M059J (cell line): ENCODE results near the gene TROAP. TPM values are rescaled to one million over a fixed set of nuclear protein-coding genes. Genes with fewer than 3 reads are reported as not detected.
"Not testable (repeated sequence)": the region's sequence is repeated elsewhere in the genome, so short reads cannot be mapped to it uniquely, and the experiment has no call there.

Experiments
- DNase-seq: peaks from one replicate; pipeline ENCODE4 v3.0.0-alpha.2; 2012; ENCODE audit warnings: low read depth
- total RNA-seq: library from RNA; depleted of rRNA; stranded (reverse); fragments of >200 nt; shearing (Covaris generic); gene quantifications from 2 replicates; pipeline ENCODE4 v1.2.3, GENCODE V29; 2014

Gene TROAP
- total RNA-seq, 1 experiment from 2014 or later, result 31.3 TPM

- no peak for DNase-seq
Observed at GRCh38 chr12:49328816-49329215, 5.8 kb downstream of the TROAP start.

DNA sequence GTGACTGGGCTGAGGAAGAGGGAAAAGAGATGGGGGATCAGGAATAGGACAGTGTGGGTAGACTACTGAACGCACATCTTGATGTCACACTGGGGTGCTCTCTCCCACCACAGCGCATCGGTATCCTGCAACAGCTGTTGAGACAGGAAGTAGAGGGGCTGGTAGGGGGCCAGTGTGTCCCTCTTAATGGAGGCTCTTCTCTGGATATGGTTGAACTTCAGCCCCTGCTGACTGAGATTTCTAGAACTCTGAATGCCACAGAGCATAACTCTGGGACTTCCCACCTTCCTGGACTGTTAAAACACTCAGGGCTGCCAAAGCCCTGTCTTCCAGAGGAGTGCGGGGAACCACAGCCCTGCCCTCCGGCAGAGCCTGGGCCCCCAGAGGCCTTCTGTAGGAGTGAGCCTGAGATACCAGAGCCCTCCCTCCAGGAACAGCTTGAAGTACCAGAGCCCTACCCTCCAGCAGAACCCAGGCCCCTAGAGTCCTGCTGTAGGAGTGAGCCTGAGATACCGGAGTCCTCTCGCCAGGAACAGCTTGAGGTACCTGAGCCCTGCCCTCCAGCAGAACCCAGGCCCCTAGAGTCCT, 7.1 kb downstream of the TROAP start:
- DNase-seq, result no peak

GRCh38 chr12:49330631-49331379, 7.8 kb downstream of the TROAP start:
- no peak for DNase-seq

DNA sequence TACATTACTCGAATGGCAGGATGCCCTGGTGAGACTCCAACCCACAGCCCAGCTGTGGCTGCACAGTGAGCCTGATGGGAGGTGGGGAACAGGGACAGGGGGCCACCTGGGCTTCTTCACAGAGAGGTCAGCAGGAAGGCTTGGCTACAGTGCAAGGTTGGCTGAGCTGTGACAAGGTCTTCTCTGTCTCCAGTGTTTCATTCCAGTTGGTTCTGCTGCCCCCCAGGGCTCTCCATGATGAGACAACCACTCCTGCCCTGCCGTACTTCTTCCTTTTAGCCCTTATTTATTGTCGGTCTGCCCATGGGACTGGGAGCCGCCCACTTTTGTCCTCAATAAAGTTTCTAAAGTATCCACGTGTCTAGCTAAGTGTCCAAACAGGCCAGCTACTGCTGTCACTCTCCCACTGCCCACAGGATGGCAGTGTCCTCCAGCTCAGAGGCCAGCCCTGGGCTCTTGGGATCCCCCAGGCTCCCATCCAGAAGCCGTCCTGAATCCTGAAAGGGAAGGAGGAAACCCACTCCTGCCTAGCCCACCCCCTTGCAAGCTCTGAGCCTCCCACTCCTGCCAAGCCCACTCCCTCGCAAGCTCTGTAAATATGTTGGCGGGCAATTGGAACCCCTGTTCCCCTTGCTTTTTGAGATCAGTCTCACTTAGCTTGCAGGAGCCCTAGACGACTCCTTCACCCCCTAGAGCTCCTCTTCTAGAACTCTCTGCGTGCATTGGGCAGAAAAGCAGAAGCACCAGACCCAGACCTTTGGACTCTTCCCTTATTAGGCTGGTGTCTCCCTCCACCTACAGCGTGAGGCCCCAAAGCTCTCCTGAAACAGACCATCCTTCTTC, 8.5 kb downstream of the TROAP start:
- DNase-seq, result peak; percentile 62

DNA sequence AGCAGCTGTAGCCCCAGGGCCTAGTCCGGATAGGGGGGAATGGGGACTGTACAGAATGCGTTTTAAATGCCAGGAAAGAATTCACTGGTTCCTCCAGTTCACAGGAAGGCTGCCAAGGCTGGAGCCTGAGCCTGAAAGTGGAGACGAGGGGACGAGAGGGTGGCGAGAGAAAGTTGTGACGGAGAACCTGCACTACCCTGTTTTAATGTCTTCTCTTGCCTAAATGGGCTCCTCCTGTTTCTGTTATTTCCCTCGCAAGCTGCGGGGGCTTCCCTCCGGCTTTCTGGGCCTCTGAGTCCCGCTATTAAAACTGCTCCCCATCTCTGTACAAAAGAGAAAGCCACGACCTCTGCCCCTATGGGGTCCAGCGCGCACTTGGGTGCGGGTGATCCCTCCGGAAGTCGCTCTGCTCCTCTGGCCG, 9.4 kb downstream of the TROAP start:
- DNase-seq, result no peak

GRCh38 chr12:49332891-49333371, 9.9 kb downstream of the TROAP start:
- no peak for DNase-seq

DNA sequence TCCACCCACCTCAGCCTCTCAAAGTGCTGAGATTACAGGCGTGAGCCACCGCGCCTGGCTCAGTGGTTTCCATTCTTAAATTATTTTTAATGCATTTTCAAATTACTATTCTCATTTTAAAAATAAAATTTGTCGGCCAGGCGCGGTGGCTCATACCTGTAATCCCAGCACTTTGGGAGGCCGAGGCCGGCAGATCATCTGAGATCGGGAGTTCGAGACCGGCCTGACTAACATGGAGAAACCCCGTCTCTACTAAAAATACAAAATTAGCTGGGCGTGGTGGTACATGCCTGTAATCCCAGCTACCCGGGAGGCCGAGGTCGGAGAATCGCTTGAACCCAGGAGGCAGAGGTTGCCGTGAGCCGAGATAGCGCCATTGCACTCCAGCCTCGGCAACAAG, 10.7 kb downstream of the TROAP start:
- DNase-seq, result not testable (repeated sequence)

GRCh38 chr12:49334226-49334625, 11.2 kb downstream of the TROAP start:
- DNase-seq, result no peak

DNA sequence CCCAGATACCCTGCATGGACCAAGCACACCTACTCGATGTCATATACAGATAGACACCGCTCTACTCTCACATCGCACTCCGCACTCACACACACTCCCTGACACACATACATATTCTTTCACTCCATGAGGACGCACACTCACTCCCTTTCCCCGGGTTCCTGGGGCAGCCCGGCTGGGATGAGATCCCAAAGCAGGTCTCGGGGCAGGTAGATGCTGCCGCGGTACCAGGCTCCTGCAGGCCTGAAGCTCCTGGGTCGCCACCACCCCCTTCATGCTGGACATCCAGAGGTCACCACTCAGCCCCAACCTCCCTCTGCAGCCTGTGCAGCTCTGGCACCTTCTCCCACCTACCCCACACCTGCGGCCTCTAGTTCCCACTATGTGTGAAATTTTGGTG, 11.6 kb downstream of the TROAP start:
- DNase-seq, result no peak

DNA sequence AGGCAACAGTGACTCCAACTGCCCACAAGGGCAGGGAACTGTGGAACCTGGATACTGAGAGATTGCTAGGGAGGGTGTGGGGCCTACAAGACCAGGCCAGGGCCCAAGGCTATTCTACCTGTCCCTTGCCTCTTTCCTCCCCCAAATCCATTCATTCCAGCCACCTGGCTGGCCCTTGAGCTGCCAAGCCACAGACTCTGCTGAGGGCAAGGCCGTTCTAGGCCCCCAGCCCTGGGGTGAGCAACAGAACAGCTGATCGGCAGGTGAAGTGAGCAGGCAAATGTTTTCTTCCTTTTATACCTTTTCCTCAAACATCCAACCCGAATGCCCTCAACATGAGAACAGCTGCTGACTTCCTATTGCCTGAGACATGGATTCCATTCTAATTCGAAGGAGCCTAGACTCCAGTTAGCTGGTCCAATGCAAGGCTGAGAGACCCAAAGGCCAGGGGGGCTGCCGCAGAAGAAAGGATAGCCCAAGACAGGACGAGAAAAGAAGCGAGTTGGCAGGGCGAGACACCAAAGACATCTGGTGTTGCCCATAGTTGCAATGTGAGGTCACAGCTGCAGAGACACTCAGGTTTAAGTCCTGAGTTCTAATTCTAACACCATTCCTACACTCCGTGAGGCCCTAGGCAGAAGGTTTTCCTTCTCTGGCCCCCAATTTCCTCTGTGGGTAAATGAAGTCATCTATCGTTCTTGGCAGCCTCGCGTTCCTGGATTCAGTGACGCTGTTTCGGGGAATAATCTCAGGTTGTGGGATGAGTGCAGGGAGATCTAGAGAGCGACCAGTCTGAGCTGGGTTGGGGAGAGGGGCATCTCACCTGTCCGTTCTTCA, 12.3 kb downstream of the TROAP start:
- no peak for DNase-seq

- no peak for DNase-seq
Observed at GRCh38 chr12:49335955-49336644, 13.0 kb downstream of the TROAP start.

DNA sequence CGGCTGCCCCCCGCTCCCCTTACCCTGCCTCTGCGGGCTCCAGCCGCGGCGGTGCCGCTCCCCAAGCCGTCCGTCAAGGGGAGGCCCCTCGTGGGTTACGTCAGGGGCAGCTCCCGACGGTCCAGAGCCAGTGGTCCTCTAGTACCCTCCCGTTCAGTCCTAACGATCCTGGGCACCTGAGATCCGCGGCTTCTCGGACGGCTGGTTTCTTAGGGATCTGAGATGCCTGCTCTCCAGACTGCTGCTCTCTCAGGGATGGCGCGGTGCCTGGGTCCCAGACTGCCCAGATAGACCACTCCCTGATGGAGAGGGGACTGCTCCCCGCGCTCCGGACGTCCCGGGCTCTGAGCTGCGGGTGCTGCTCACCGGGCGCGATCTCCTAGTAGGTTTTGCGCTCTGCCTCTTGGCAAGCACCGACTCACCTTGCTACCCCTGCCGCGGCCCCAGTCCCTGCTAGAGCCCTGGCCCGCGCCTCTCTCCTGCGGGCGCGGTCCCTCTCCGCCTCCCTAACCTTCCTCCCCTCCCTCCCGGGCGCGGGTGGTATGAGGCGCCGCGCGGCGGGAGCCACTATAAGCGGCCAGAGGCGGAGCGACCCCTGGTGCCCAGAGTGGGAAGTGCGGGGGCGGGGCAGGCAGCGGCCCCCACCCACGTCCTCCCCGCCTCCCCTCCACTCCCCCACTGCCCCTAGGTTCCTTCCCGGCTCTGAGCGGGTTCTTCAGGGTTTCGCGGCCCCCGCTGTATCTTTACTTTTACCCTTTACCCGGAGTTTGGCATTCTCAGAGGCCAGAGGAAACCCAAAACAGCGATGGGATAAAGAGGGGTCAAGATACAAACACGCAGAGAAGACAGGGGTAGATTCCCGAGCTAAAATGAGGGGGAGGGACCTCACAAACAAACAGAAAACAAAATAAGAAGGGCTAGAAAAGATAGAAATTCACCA, 13.9 kb downstream of the TROAP start, which contains the start of gene C1QL4:
Gene C1QL4, minus strand, starts transcription at position 544 of the 940 bp plus-strand sequence. CDS start 711 bp downstream, outside the sequence.
- peak; percentile 62 for DNase-seq

DNA sequence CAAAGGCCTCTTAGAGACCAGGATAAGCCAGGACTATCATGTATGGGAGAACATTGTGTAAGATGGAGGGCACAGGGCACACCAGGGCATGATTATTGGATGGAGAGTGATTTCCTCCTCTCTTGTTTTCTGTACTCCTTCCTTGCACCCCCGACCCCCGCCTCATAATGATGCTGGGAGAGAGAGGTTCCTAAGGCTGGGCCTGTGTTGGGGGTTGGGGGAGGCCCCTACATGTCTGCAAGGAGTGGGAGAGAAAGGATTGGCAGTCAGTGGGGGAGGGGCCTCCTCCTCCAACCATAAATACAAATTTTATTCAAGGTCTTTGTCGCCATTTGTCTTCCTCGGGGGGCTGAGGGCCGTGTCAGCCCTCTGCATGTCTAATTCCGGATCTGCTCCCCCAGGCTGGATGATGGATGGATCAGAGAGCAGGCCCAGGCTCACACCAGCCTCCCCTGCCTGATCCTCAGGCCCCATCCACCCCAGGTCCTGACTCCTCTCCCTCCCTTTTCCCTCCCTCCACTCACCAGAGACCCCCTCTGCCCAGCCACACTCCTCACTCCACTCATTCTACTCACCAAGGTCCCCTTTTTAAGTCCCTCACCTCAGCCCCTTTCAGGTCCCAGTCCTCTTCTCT, 15.9 kb downstream of the TROAP start:
- no peak for DNase-seq

DNA sequence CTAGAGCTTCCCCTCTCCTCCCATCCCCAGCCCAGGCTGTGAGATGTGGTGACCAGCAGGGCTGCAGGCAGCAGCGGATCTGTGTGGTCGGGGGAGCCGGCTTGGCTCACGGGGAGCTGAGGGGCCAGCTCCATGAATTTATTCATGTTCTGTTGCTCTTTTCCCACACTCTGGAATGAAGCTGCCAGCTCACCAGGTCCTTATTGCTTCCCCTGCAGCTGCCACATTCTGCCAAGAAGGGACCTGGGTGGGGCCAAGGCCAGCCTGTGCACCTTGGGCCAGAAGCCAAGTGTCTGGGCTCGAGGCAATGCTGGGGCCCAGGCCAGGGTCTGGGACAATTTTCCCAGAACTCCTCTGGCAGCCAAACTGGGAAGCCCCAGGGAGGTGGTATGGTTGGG, 16.4 kb downstream of the TROAP start:
- no peak for DNase-seq

GRCh38 chr12:49340095-49340870, 17.2 kb downstream of the TROAP start:
- no peak for DNase-seq

DNA sequence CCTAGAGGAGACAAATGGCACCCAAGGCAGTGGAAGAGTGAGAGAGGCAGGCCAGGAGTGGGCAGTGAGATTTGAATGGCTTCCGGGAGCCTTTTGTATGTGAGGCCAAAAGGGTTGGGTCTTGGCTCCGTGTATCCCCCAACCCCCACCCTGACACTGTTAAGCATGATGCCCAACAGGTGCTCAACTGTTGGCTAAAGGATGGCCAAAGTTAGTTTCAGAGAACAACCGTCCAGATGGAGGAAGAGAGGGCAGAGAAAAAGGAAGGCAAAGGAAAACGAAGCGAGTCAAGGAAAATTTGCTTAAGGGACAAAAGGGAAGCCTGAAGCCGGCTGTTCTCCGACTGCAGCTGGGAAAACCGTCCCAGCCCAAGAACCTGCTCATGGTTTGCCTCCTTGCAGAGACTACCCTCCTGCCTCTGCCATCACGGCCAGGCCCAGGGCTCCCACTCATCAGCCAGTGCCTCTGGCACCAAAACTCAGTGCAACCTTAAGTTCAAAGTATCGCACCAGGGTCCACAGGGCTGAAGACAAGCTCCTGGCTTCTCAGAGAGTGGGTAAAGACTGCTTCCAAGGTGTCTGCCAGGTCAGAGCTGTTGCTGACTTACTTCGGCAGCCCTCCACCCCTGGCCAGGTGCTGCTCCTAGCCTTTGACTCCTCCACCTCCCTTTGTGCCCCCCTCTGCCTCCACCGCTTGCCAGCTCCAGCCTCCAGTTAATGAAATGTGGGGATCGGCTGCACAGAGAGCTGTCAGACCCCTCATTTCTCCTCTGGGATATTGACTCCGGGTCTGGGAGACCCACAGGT, 18.1 kb downstream of the TROAP start:
- DNase-seq, result no peak

DNA sequence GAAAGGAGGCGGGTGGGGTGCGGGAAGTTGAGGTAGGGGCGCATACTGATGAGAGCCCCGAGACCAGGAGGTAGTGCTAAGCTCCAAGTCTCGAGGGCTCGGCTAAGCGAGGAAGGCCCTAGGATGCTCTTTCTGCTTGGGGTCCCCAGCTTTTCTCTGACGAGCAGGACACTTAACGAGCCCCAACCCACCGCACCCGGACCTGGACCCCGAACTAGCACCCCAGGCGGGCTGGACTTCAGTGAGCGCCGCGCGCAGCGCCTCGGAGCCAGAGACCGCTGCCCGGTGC, 18.7 kb downstream of the TROAP start:
- no peak for DNase-seq
